Measurements from ENCODE around the gene IL19.
"Not testable (repeated sequence)": the region's sequence is repeated elsewhere in the genome, so short reads cannot be mapped to it uniquely, and the experiment has no call there.

IL19 gene

GRCh38 chr1:206741142-206741701 lies 29.4 kb upstream of the IL19 start:
- no peak for DNase-seq

GRCh38 chr1:206742719-206743383 lies 27.7 kb upstream of the IL19 start:
- no peak for DNase-seq

GRCh38 chr1:206744683-206745082 lies 25.9 kb upstream of the IL19 start:
- DNase-seq, result no peak

GRCh38 chr1:206745301-206745700 lies 25.3 kb upstream of the IL19 start:
- DNase-seq, result no peak

- no peak for DNase-seq
These were observed 22.1 kb upstream of the IL19 start for GRCh38 chr1:206748348-206749030.

GRCh38 chr1:206751891-206752290 lies 18.7 kb upstream of the IL19 start:
- DNase-seq, result no peak

- DNase-seq, result no peak
These were observed 18.1 kb upstream of the IL19 start for GRCh38 chr1:206752481-206752880.

GRCh38 chr1:206753141-206753540 lies 17.4 kb upstream of the IL19 start:
- no peak for DNase-seq

- no peak for DNase-seq
These were observed 16.6 kb upstream of the IL19 start for GRCh38 chr1:206754011-206754410.

GRCh38 chr1:206757524-206758266 lies 12.9 kb upstream of the IL19 start:
- no peak for DNase-seq

GRCh38 chr1:206760590-206760989 lies 10.0 kb upstream of the IL19 start:
- DNase-seq, result no peak

GRCh38 chr1:206761159-206761768 lies 9.3 kb upstream of the IL19 start:
- peak; percentile 4 for DNase-seq

- not testable (repeated sequence) for DNase-seq
These were observed 7.7 kb upstream of the IL19 start for GRCh38 chr1:206762741-206763364.

GRCh38 chr1:206765771-206766170 lies 4.8 kb upstream of the IL19 start:
- not testable (repeated sequence) for DNase-seq

- DNase-seq, result no peak
These were observed 4.2 kb upstream of the IL19 start for GRCh38 chr1:206766251-206766856.

- no peak for DNase-seq
These were observed 1.9 kb upstream of the IL19 start for GRCh38 chr1:206768472-206769303.

- DNase-seq, result peak; percentile 8
These were observed 1.3 kb upstream of the IL19 start for GRCh38 chr1:206769304-206769731.

- no peak for DNase-seq
These were observed 742 bp downstream of the IL19 start for GRCh38 chr1:206771338-206771692.

- no peak for DNase-seq
These were observed 1.8 kb downstream of the IL19 start, which contains the start of gene IL10 for GRCh38 chr1:206772243-206772937. IL10 (minus strand) TSS chr1:206772494; CDS start chr1:206772435, 59 bp downstream.

- DNase-seq, result no peak
These were observed 3.5 kb downstream of the IL19 start for GRCh38 chr1:206774093-206774492.

GRCh38 chr1:206776229-206776628 lies 5.7 kb downstream of the IL19 start:
- no peak for DNase-seq
